Measurements from ENCODE around the gene MACROD1.

MACROD1 gene

GRCh38 chr11:64150481-64151239 is 15.3 kb downstream of the MACROD1 start:
- no peak for DNase-seq

- DNase-seq, result no peak
These were observed 15.9 kb downstream of the MACROD1 start for GRCh38 chr11:64150051-64150450.

GRCh38 chr11:64148917-64149617 is 16.8 kb downstream of the MACROD1 start:
- no peak for DNase-seq

- peak; percentile 81 for DNase-seq
These were observed 17.5 kb downstream of the MACROD1 start for GRCh38 chr11:64148226-64148916.

- peak; percentile 80 for DNase-seq
These were observed 19.6 kb downstream of the MACROD1 start for GRCh38 chr11:64146036-64146955.

- no peak for DNase-seq
These were observed 21.1 kb downstream of the MACROD1 start for GRCh38 chr11:64144587-64145472.

- no peak for DNase-seq
These were observed 24.7 kb downstream of the MACROD1 start for GRCh38 chr11:64141081-64141783.

GRCh38 chr11:64140082-64140481 is 25.8 kb downstream of the MACROD1 start:
- DNase-seq, result no peak

- DNase-seq, result no peak
These were observed 26.9 kb downstream of the MACROD1 start for GRCh38 chr11:64139049-64139448.

- no peak for DNase-seq
These were observed 27.5 kb downstream of the MACROD1 start for GRCh38 chr11:64138398-64138797.

GRCh38 chr11:64136765-64137441 is 29.0 kb downstream of the MACROD1 start:
- DNase-seq, result no peak

GRCh38 chr11:64135711-64136110 is 30.2 kb downstream of the MACROD1 start:
- DNase-seq, result no peak

GRCh38 chr11:64134963-64135362 is 30.9 kb downstream of the MACROD1 start:
- DNase-seq, result no peak

- no peak for DNase-seq
These were observed 32.8 kb downstream of the MACROD1 start for GRCh38 chr11:64132982-64133705.

- no peak for DNase-seq
These were observed 33.6 kb downstream of the MACROD1 start for GRCh38 chr11:64132191-64132771.

- DNase-seq, result no peak
These were observed 34.2 kb downstream of the MACROD1 start for GRCh38 chr11:64131683-64132190.

- DNase-seq, result no peak
These were observed 35.3 kb downstream of the MACROD1 start for GRCh38 chr11:64130618-64131017.

GRCh38 chr11:64129403-64129802 is 36.5 kb downstream of the MACROD1 start:
- DNase-seq, result no peak
